Stimulated activated naive B cell treated with anti-CD40 and anti-IgM and Interleukin-4, amounts not matched to agents 10 μg/mL and 1 μg/mL and 100 μg/mL, for 72 hours (primary cell): Measurements from ENCODE around the gene RASSF3.
"Not testable (repeated sequence)": the region's sequence is repeated elsewhere in the genome, so short reads cannot be mapped to it uniquely, and the experiment has no call there.

Experiments used
- ATAC-seq, 2 donors: fragments of 150-1000 bp; cut with Tn5 transposase; replicated peaks; 2 replicates each; pipeline ENCODE4 v1.10.0; 2021; ENCODE audit warnings: moderate library complexity in 1 of 2
- DNase-seq: peaks from one replicate; pipeline ENCODE4 v3.0.0; 2021
- H3K27ac Mint-ChIP-seq: one replicate; pipeline ENCODE4 v1.8.0; 2022; ENCODE audit warnings: mild to moderate bottlenecking, mixed read lengths
- H3K27me3 Mint-ChIP-seq, 2 donors: one replicate each; pipeline ENCODE4 v1.8.0; 2022; ENCODE audit warnings: mixed read lengths in 2 of 2
- H3K36me3 Mint-ChIP-seq, 2 donors: one replicate each; pipeline ENCODE4 v1.8.0; 2022; ENCODE audit warnings: mixed read lengths in 2 of 2, mild to moderate bottlenecking in 1 of 2
- H3K4me1 Mint-ChIP-seq, 2 donors: one replicate each; pipeline ENCODE4 v1.8.0; 2022; ENCODE audit warnings: mixed read lengths in 2 of 2, mild to moderate bottlenecking in 1 of 2
- H3K4me3 Mint-ChIP-seq, 2 donors: one replicate each; pipeline ENCODE4 v1.8.0; 2022; ENCODE audit warnings: mild to moderate bottlenecking in 2 of 2, mixed read lengths in 2 of 2, moderate library complexity in 1 of 2
- H3K9me3 Mint-ChIP-seq, 2 donors: one replicate each; pipeline ENCODE4 v1.8.0; 2022; ENCODE audit warnings: mixed read lengths in 2 of 2, mild to moderate bottlenecking in 1 of 2

The RASSF3 gene

GRCh38 chr12:64582862-64583261 lies 27.4 kb upstream of the RASSF3 start:
- no peak overlapping the region for H3K27ac Mint-ChIP-seq
- no peak overlapping the region for H3K4me3 Mint-ChIP-seq
- no peaks in the 10 kb centered on the region for H3K36me3 Mint-ChIP-seq
- peaks cover 8 to 13% of the 10 kb centered on the region in 2 donors for H3K4me1 Mint-ChIP-seq
- no peak for DNase-seq
- H3K27me3 Mint-ChIP-seq, result no peaks in the 10 kb centered on the region
- H3K9me3 Mint-ChIP-seq, result no peaks in the 10 kb centered on the region
- ATAC-seq, result no peak

- H3K9me3 Mint-ChIP-seq, ATAC-seq, H3K27me3 Mint-ChIP-seq, H3K36me3 Mint-ChIP-seq, DNase-seq, H3K27ac Mint-ChIP-seq: not testable (repeated sequence)
- H3K4me1 Mint-ChIP-seq, result peaks cover 8 to 13% of the 10 kb centered on the region in 2 donors
- H3K4me3 Mint-ChIP-seq, result peak overlapping the region; percentile 49 to 73
Observed at GRCh38 chr12:64583395-64583770, 26.9 kb upstream of the RASSF3 start.

- H3K9me3 Mint-ChIP-seq, result no peaks in the 10 kb centered on the region
Observed at GRCh38 chr12:64583771-64584421, 26.4 kb upstream of the RASSF3 start.

DNA sequence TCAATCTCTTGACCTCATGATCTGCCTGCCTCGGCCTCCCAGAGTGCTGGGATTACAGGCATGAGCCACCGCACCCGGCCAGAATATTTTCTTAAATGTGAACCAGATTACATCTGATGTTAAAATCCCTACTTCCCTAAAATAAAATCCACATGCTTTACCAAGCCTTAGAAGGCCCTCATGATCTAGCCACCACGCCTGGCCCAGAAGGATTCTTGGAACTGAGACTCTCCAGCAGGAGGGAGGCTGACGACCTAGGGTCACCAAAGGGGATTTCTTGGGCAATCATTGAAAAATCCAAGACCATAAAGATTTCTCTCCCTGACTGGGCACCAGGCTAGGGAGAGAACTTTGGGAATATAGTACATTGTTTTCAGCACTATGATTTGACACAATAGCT lies 25.2 kb upstream of the RASSF3 start:
- Mint-ChIP-seq H3K36me3 (no peaks in the 10 kb centered on the region), H3K9me3 (no peaks in the 10 kb centered on the region), H3K4me1 (peaks cover 8 to 13% of the 10 kb centered on the region in 2 donors), H3K4me3 (no peak overlapping the region), H3K27ac (no peak overlapping the region), H3K27me3 (no peaks in the 10 kb centered on the region)
- DNase-seq (no peak), ATAC-seq (no peak)

More at GRCh38 chr12:64583771-64584421, 26.4 kb upstream of the RASSF3 start:
- ATAC-seq (no peak), DNase-seq (no peak)
- Mint-ChIP-seq H3K4me1 (peaks cover 8 to 13% of the 10 kb centered on the region in 2 donors), H3K27me3 (no peaks in the 10 kb centered on the region), H3K27ac (no peak overlapping the region), H3K4me3 (peak overlapping the region; percentile 49 to 73), H3K36me3 (no peaks in the 10 kb centered on the region)

GRCh38 chr12:64587447-64587846 lies 22.8 kb upstream of the RASSF3 start:
- Mint-ChIP-seq H3K27ac (no peak overlapping the region), H3K27me3 (no peaks in the 10 kb centered on the region), H3K4me3 (no peak overlapping the region), H3K36me3 (no peaks in the 10 kb centered on the region), H3K9me3 (no peaks in the 10 kb centered on the region), H3K4me1 (peaks cover 8 to 13% of the 10 kb centered on the region in 2 donors)
- no peak for DNase-seq
- ATAC-seq, result no peak

- Mint-ChIP-seq H3K36me3 (no peaks in the 10 kb centered on the region), H3K27me3 (no peaks in the 10 kb centered on the region), H3K27ac (no peak overlapping the region), H3K9me3 (no peaks in the 10 kb centered on the region), H3K4me3 (no peak overlapping the region), H3K4me1 (peaks cover 0 to 2% of the 10 kb centered on the region in 2 donors)
- no peak for ATAC-seq
- DNase-seq, result no peak
Observed at GRCh38 chr12:64590183-64590582, 20.1 kb upstream of the RASSF3 start.

GRCh38 chr12:64595863-64596793 lies 14.2 kb upstream of the RASSF3 start:
- peaks cover 1 to 18% of the 10 kb centered on the region in 2 donors for H3K4me1 Mint-ChIP-seq
- ATAC-seq (no peak), DNase-seq (no peak)
- no peak overlapping the region for H3K4me3 Mint-ChIP-seq
- no peak overlapping the region for H3K27ac Mint-ChIP-seq
- H3K27me3 Mint-ChIP-seq, result no peaks in the 10 kb centered on the region
- no peaks in the 10 kb centered on the region for H3K36me3 Mint-ChIP-seq
- H3K9me3 Mint-ChIP-seq, result no peaks in the 10 kb centered on the region

GRCh38 chr12:64598831-64599230 lies 11.5 kb upstream of the RASSF3 start:
- Mint-ChIP-seq H3K9me3 (no peaks in the 10 kb centered on the region), H3K36me3 (no peaks in the 10 kb centered on the region), H3K27me3 (no peaks in the 10 kb centered on the region), H3K27ac (no peak overlapping the region), H3K4me3 (no peak overlapping the region), H3K4me1 (peaks cover 1 to 18% of the 10 kb centered on the region in 2 donors)
- ATAC-seq, result no peak
- no peak for DNase-seq

DNA sequence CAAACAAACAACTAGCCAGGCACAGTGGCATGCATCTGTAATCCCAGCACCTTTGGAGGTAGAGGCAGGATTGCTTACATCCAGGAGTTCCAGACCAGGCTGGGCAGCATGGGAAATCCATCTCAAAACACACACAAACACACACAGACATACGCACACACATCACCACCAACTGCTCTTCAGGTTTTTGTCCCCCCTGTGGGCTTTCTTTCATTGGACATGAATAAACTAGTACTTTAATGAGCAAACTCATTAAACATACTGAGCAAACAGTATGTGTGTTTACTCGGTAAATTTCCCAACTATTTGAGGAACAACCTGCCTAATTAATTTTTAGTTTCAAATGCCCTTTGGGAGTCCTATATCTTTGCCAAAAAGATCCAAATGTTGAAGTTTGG lies 10.1 kb upstream of the RASSF3 start:
- Mint-ChIP-seq H3K27ac (no peak overlapping the region), H3K4me3 (no peak overlapping the region), H3K9me3 (no peaks in the 10 kb centered on the region), H3K4me1 (peaks cover 1 to 16% of the 10 kb centered on the region in 2 donors), H3K27me3 (no peaks in the 10 kb centered on the region), H3K36me3 (no peaks in the 10 kb centered on the region)
- ATAC-seq (no peak), DNase-seq (no peak)

DNA sequence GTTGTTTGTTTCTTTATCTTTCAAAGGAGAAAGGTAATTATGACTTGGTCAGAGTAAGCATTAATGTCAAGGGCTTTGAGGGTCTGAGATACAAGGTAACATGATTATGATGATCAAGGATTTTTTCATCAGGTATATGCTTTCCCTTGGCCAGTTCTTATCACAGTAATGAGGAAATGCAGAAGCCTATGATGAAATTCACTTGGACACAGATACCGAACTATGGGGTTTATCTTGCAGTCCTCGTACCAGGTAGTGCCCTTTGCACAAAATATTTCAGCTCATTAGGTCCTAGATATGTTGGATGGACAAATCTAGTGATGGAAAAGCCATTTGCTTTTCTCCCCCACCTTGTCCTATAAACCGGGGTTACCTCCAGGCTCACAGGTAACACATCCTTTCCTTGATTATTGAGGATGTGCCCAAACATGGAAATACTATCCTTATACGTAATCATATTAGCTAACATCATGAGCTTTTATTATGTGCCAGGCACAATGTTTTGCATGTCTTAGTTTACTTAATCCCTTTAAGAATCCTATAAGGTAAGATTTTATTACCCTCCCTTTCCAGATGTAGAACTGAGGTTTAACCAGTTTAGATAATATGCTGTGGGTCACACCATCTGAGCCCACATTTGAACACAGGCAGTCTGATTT lies 7.0 kb upstream of the RASSF3 start:
- Mint-ChIP-seq H3K4me3 (no peak overlapping the region), H3K27ac (no peak overlapping the region), H3K9me3 (no peaks in the 10 kb centered on the region), H3K27me3 (no peaks in the 10 kb centered on the region), H3K4me1 (peaks cover 2 to 8% of the 10 kb centered on the region in 2 donors), H3K36me3 (no peaks in the 10 kb centered on the region)
- ATAC-seq (no peak), DNase-seq (no peak)

- Mint-ChIP-seq H3K27me3 (no peaks in the 10 kb centered on the region), H3K9me3 (no peaks in the 10 kb centered on the region), H3K36me3 (peaks cover 22 to 31% of the 10 kb centered on the region in 2 donors), H3K4me1 (peaks cover 14 to 29% of the 10 kb centered on the region in 2 donors), H3K27ac (peak overlapping the region; percentile 85), H3K4me3 (peak overlapping the region; percentile 85 to 91)
- peak; percentile 36 to 38 for ATAC-seq
- peak; percentile 38 for DNase-seq
Observed at GRCh38 chr12:64608901-64609535, 1.3 kb upstream of the RASSF3 start.

GRCh38 chr12:64609536-64610078 lies 688 bp upstream of the RASSF3 start:
- ATAC-seq (peak; percentile 6 to 15), DNase-seq (no peak)
- Mint-ChIP-seq H3K27ac (peak overlapping the region; percentile 85), H3K4me3 (peak overlapping the region; percentile 85 to 91), H3K9me3 (no peaks in the 10 kb centered on the region), H3K27me3 (no peaks in the 10 kb centered on the region), H3K4me1 (peaks cover 16 to 33% of the 10 kb centered on the region in 2 donors), H3K36me3 (peaks cover 25 to 35% of the 10 kb centered on the region in 2 donors)

GRCh38 chr12:64610660-64611340 lies 505 bp downstream of the RASSF3 start:
- Mint-ChIP-seq H3K27ac (peak overlapping the region; percentile 97), H3K9me3 (no peaks in the 10 kb centered on the region), H3K36me3 (peaks cover 34 to 45% of the 10 kb centered on the region in 2 donors), H3K4me1 (peaks cover 20 to 44% of the 10 kb centered on the region in 2 donors), H3K4me3 (peak overlapping the region; percentile 85 to 93), H3K27me3 (no peaks in the 10 kb centered on the region)
- ATAC-seq, result peak; percentile 59 to 63
- peak; percentile 77 for DNase-seq
